ENCODE results near the gene LRP1B.
A peak's percentile ranks its signal among the peaks of the same experiment; 100 is the strongest.

LRP1B gene

GRCh38 chr2:141618457-141618856 lies 512.4 kb downstream of the LRP1B start:
- Histone ChIP-seq H3K4me2 (ENCODE audit: insufficient read depth, low read length) (no peak overlapping the region), H3K27me3 (ENCODE audit: insufficient read depth, low read length, poor library complexity) (no peaks in the 10 kb centered on the region), H3K27ac (ENCODE audit: low read length) (no peak overlapping the region), H3K4me1 (ENCODE audit: insufficient read depth, low read length) (no peaks in the 10 kb centered on the region), H3K4me3 (ENCODE audit: low read depth in 1 of 2, low read length in 2 of 2) (no peak overlapping the region), H3K9me3 (ENCODE audit: insufficient read depth, low read length, severe bottlenecking) (no peaks in the 10 kb centered on the region), H4K20me1 (ENCODE audit: insufficient read depth, low read length) (no peaks in the 10 kb centered on the region), H3K79me2 (ENCODE audit: insufficient read depth, low read length) (no peaks in the 10 kb centered on the region), H3K9ac (ENCODE audit: low read depth, low read length) (no peak overlapping the region), H2AFZ (ENCODE audit: low read depth, low read length) (no peak overlapping the region), H3K36me3 (ENCODE audit: insufficient read depth, low read length) (no peaks in the 10 kb centered on the region)
- TF ChIP-seq CTCF (IDR thresholded peaks at IDR 0.05; ENCODE audit: borderline replicate concordance, extremely low read depth, low read length, poor library complexity, severe bottlenecking): no peak
- TF ChIP-seq EZH2 (IDR thresholded peaks at IDR 0.05; ENCODE audit: borderline replicate concordance, low read depth, low read length, severe bottlenecking): no peak
- DNase-seq (no peak), ATAC-seq (ENCODE audit: insufficient read depth, low read depth) (no peak)

- ATAC-seq (ENCODE audit: insufficient read depth, low read depth) (no peak), DNase-seq (no peak)
- TF ChIP-seq EZH2 (IDR thresholded peaks at IDR 0.05; ENCODE audit: borderline replicate concordance, low read depth, low read length, severe bottlenecking): no peak
- no peak for TF ChIP-seq CTCF (IDR thresholded peaks at IDR 0.05; ENCODE audit: borderline replicate concordance, extremely low read depth, low read length, poor library complexity, severe bottlenecking)
- Histone ChIP-seq H3K9me3 (ENCODE audit: insufficient read depth, low read length, severe bottlenecking) (no peaks in the 10 kb centered on the region), H3K27ac (ENCODE audit: low read length) (no peak overlapping the region), H3K4me3 (ENCODE audit: low read depth in 1 of 2, low read length in 2 of 2) (no peak overlapping the region), H2AFZ (ENCODE audit: low read depth, low read length) (no peak overlapping the region), H3K9ac (ENCODE audit: low read depth, low read length) (no peak overlapping the region), H3K4me2 (ENCODE audit: insufficient read depth, low read length) (0 out of 2 replicates have a peak overlapping the region, but pooled peaks have one; percentile 57), H3K27me3 (ENCODE audit: insufficient read depth, low read length, poor library complexity) (no peaks in the 10 kb centered on the region), H3K79me2 (ENCODE audit: insufficient read depth, low read length) (no peaks in the 10 kb centered on the region), H3K36me3 (ENCODE audit: insufficient read depth, low read length) (no peaks in the 10 kb centered on the region), H3K4me1 (ENCODE audit: insufficient read depth, low read length) (peaks cover 19% of the 10 kb centered on the region), H4K20me1 (ENCODE audit: insufficient read depth, low read length) (no peaks in the 10 kb centered on the region)
These were observed 518.8 kb downstream of the LRP1B start for GRCh38 chr2:141611981-141612380.

- no peaks in the 10 kb centered on the region for H3K27me3 ChIP-seq (ENCODE audit: insufficient read depth, low read length, poor library complexity)
- H3K79me2 ChIP-seq (ENCODE audit: insufficient read depth, low read length): no peaks in the 10 kb centered on the region
- H3K36me3 ChIP-seq (ENCODE audit: insufficient read depth, low read length): no peaks in the 10 kb centered on the region
- H4K20me1 ChIP-seq (ENCODE audit: insufficient read depth, low read length): no peaks in the 10 kb centered on the region
- H3K4me2 ChIP-seq (ENCODE audit: insufficient read depth, low read length): peak overlapping the region; percentile 57
- peak overlapping the region; percentile 78 for H2AFZ ChIP-seq (ENCODE audit: low read depth, low read length)
- ATAC-seq (ENCODE audit: insufficient read depth, low read depth) (peak; percentile 70; the same call in 2 of the 3 replicates), DNase-seq (no peak)
- peaks cover 19% of the 10 kb centered on the region for H3K4me1 ChIP-seq (ENCODE audit: insufficient read depth, low read length)
- H3K9ac ChIP-seq (ENCODE audit: low read depth, low read length): peak overlapping the region; percentile 26
- no peaks in the 10 kb centered on the region for H3K9me3 ChIP-seq (ENCODE audit: insufficient read depth, low read length, severe bottlenecking)
- TF ChIP-seq EZH2 (IDR thresholded peaks at IDR 0.05; ENCODE audit: borderline replicate concordance, low read depth, low read length, severe bottlenecking): no peak
- no peak for TF ChIP-seq CTCF (IDR thresholded peaks at IDR 0.05; ENCODE audit: borderline replicate concordance, extremely low read depth, low read length, poor library complexity, severe bottlenecking)
- peak overlapping the region in 1 of 2 experiments; percentile 37; a peak in 2 of 4 replicates for H3K4me3 ChIP-seq (ENCODE audit: low read depth in 1 of 2, low read length in 2 of 2)
- H3K27ac ChIP-seq (ENCODE audit: low read length): peak overlapping the region; percentile 63
These were observed 519.6 kb downstream of the LRP1B start for GRCh38 chr2:141611176-141611571.

All from DND-41 (cell line).